22Rv1 (cell line): ENCODE results near the gene ATP11A.

Experiments
- H3K27ac ChIP-seq: fragments of 450-650 bp; 2 replicates; pipeline ENCODE4 v1.5.1; 2017
- ZFX ChIP-seq: fragments of 450-650 bp; IDR thresholded peaks from 2 replicates; pipeline ENCODE4 v1.6.1; 2017; ENCODE audit warnings: antibody characterized with exemption, borderline replicate concordance
- TF ChIP-seq, protein P1 (sequence below): fragments of 450-650 bp; IDR thresholded peaks from 2 replicates; pipeline ENCODE4 v1.5.1; 2017; ENCODE audit warnings: mild to moderate bottlenecking

ATP11A gene

DNA sequence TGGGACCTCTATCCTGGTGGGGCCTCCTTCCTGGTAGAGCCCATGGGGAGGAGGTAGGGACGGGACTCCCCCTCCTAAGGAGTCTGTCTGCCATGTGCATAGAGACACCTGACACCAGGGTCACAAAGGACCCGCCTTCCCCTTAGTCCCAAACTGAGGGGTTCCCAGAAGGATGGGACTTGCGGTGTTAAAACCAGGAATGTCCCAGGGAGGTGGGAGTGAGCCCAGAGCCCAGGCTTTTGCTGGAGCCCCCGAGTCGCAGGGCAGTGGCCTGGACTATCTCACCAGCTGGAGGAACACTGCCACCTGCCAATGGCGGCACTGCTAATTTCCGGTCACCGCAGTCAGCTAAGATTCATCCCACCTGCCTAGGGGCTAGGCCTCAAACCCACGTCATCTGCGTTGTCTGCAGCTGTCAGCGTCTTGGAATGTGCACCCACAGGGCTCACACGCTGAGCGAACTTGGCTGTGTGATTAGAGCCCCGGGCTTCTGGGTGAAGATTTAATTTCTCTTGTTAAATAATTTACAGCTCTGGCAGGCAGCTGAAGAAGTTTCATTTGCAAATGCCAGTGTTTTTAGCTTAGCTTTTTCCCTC, 31.9 kb upstream of the ATP11A start:
- H3K27ac ChIP-seq, result no peak overlapping the region
- TF ChIP-seq ZFX, result no peak
- TF ChIP-seq, protein P1, sequence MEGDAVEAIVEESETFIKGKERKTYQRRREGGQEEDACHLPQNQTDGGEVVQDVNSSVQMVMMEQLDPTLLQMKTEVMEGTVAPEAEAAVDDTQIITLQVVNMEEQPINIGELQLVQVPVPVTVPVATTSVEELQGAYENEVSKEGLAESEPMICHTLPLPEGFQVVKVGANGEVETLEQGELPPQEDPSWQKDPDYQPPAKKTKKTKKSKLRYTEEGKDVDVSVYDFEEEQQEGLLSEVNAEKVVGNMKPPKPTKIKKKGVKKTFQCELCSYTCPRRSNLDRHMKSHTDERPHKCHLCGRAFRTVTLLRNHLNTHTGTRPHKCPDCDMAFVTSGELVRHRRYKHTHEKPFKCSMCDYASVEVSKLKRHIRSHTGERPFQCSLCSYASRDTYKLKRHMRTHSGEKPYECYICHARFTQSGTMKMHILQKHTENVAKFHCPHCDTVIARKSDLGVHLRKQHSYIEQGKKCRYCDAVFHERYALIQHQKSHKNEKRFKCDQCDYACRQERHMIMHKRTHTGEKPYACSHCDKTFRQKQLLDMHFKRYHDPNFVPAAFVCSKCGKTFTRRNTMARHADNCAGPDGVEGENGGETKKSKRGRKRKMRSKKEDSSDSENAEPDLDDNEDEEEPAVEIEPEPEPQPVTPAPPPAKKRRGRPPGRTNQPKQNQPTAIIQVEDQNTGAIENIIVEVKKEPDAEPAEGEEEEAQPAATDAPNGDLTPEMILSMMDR, result no peak

GRCh38 chr13:112658808-112659207, 31.0 kb upstream of the ATP11A start:
- no peak for TF ChIP-seq ZFX
- TF ChIP-seq, protein P1, result no peak
- H3K27ac ChIP-seq, result no peak overlapping the region

GRCh38 chr13:112661291-112661690, 28.5 kb upstream of the ATP11A start:
- TF ChIP-seq, protein P1, result no peak
- TF ChIP-seq ZFX, result no peak
- no peak overlapping the region for H3K27ac ChIP-seq

DNA sequence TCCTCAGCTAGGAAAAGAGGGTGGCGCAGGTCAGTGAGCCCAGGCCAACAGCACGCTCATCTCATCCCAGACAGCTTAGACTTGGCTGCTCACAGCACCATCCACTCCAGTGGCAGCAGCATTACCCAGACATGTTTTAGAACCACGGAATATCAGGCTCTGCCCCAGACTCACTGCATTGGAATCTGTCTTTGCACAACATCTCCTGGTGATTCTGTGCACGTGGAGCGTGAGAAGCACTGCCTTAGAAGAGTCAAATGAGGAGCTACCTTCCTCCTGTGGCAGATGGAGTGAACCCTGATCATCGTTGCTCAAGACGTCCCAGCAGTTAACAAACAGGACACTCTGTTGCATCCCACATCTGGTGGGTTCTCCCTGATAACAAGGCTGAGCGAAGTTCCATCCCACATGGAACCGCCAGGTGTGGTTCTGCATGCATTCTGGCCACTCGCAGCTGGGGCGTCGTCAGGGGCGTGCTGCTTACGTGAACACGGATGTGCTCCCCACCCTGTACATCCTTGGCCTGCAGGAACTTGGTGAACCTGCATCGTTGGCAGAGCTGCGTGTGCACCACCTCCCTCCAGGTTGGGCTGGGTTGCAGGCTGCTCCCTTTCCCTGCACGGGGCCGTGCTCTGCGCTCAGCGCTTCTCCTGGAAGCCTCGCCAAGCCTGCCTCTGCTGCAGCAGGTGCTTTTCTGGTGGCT, 25.2 kb upstream of the ATP11A start:
- no peak overlapping the region for H3K27ac ChIP-seq
- TF ChIP-seq ZFX, result no peak
- TF ChIP-seq, protein P1, result no peak

GRCh38 chr13:112668924-112669323, 20.9 kb upstream of the ATP11A start:
- no peak for TF ChIP-seq ZFX
- TF ChIP-seq, protein P1, result no peak
- H3K27ac ChIP-seq, result no peak overlapping the region

GRCh38 chr13:112669881-112670499, 19.8 kb upstream of the ATP11A start:
- H3K27ac ChIP-seq, result no peak overlapping the region
- TF ChIP-seq ZFX, result no peak
- TF ChIP-seq, protein P1, result 0 out of 2 replicates have a peak, but pooled peaks have one; percentile 7

- TF ChIP-seq, protein P1, result no peak
- TF ChIP-seq ZFX, result no peak
These were observed 19.0 kb upstream of the ATP11A start for GRCh38 chr13:112670864-112671263.

More at GRCh38 chr13:112670864-112671263, 19.0 kb upstream of the ATP11A start:
- H3K27ac ChIP-seq, result no peak overlapping the region
